Heart left ventricle (tissue), 13 donors: ENCODE data around the gene MYD88.

Source experiments
- POLR2A ChIP-seq, 2 donors: fragments of 450-650 bp; IDR thresholded peaks; one replicate each; pipeline ENCODE4 v1.6.1; 2017; ENCODE audit warnings: antibody characterized with exemption in 2 of 2, mild to moderate bottlenecking in 2 of 2, moderate library complexity in 2 of 2
- TF ChIP-seq, protein P1 (sequence below), 12 donors: fragments of 200-600 bp; sonication (generic) in 4 of 12; IDR thresholded peaks; one replicate each; pipeline versions ENCODE4 v1.5.0 to v1.8.0; 2018 to 2022; ENCODE audit warnings: antibody characterized with exemption in 12 of 12, mild to moderate bottlenecking in 5 of 12
- donor health status: ischemic (EF 13 %, LVEDD 7.1; RV severe dilation, severe dysfunction).
- donor health status: DM: no; HTN: yes; CAD: no.
- donor health status: DM: no; HTN: no; CAD: no.
- donor health status: ischemic (EF 25% LVEDD 6.9; RV normal size, moderate dysfunction).
- donor health status: ischemic (EF 25% LVEDD 5.7; RV mildly dilated, moderate dysfunction).
- donor health status: ischemic (EF 35%, LVEDD 5.7; RV mildly dilated, moderate dysfunction).
- donor health status: nonischemic (EF 11% LVEDD 7.7; RV severe dilation, severe dysfunction).
- donor health status: DM: yes; HTN: yes; CAD: no.
- donor health status: PGD.
- donor health status: ischemic (EF 29% LVEDD 5.4; RV normal size, mild dysfunction).
- donor health status: nonischemic (EF 23%, LVEDD 6.1; RV moderate dilation, normal function).

- TF ChIP-seq, protein P1, sequence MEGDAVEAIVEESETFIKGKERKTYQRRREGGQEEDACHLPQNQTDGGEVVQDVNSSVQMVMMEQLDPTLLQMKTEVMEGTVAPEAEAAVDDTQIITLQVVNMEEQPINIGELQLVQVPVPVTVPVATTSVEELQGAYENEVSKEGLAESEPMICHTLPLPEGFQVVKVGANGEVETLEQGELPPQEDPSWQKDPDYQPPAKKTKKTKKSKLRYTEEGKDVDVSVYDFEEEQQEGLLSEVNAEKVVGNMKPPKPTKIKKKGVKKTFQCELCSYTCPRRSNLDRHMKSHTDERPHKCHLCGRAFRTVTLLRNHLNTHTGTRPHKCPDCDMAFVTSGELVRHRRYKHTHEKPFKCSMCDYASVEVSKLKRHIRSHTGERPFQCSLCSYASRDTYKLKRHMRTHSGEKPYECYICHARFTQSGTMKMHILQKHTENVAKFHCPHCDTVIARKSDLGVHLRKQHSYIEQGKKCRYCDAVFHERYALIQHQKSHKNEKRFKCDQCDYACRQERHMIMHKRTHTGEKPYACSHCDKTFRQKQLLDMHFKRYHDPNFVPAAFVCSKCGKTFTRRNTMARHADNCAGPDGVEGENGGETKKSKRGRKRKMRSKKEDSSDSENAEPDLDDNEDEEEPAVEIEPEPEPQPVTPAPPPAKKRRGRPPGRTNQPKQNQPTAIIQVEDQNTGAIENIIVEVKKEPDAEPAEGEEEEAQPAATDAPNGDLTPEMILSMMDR (IDR thresholded peaks at IDR 0.05) = no peak
- no peak for TF ChIP-seq POLR2A (IDR thresholded peaks at IDR 0.05)
Observed at GRCh38 chr3:38140326-38141172, 2.1 kb downstream of the MYD88 start.
